CD8-positive, alpha-beta memory T cell (primary cell): ENCODE results near the gene PEA15. TPM values are rescaled to one million over a fixed set of nuclear protein-coding genes. Genes with fewer than 3 reads are reported as not detected.

ENCODE experiments used
- CTCF ChIA-PET: fragments of 350-600 bp; sonication (Branson Sonifier 250); formaldehyde crosslinking; loops from one replicate; lab custom pipeline; 2021; ENCODE audit warnings: antibody characterized with exemption; lab: Charles Lee
- POLR2A ChIA-PET: fragments of 350-600 bp; sonication (Branson Sonifier 250); formaldehyde crosslinking; loops from one replicate; lab custom pipeline; 2021; ENCODE audit warnings: antibody characterized with exemption; lab: Charles Lee
- DNase-seq, 5 donors: peaks; one replicate each; pipeline versions ENCODE4 v3.0.0 to v3.0.0-alpha.2; 2020 to 2022; ENCODE audit warnings: mixed read lengths in 1 of 5
- H3K27ac ChIP-seq: one replicate; pipeline ENCODE4 v1.7.0; 2013; ENCODE audit warnings: low read depth, mild to moderate bottlenecking, low read length, moderate library complexity
- H3K27me3 ChIP-seq: 2 replicates; pipeline ENCODE4 v1.7.0; 2013; ENCODE audit warnings: low read length, mild to moderate bottlenecking; ENCODE audit not compliant: insufficient read depth, poor library complexity, severe bottlenecking
- H3K36me3 ChIP-seq: 2 replicates; pipeline ENCODE4 v1.7.0; 2013; ENCODE audit warnings: mild to moderate bottlenecking, low read length, moderate library complexity; ENCODE audit not compliant: insufficient read depth
- H3K4me1 ChIP-seq: 2 replicates; pipeline ENCODE4 v1.7.0; 2013; ENCODE audit warnings: mild to moderate bottlenecking, low read length, moderate library complexity; ENCODE audit not compliant: insufficient read depth
- H3K4me3 ChIP-seq: 2 replicates; pipeline ENCODE4 v1.7.0; 2013; ENCODE audit warnings: mild to moderate bottlenecking, low read length
- H3K9me3 ChIP-seq: 2 replicates; pipeline ENCODE4 v1.7.0; 2013; ENCODE audit warnings: mild to moderate bottlenecking, low read length
- H3K27ac Mint-ChIP-seq, 8 donors: one replicate each; pipeline ENCODE4 v1.8.0; 2020 to 2021; ENCODE audit warnings: mixed read lengths in 8 of 8, mild to moderate bottlenecking in 6 of 8, inconsistent platforms in 3 of 8, moderate library complexity in 3 of 8
- H3K27me3 Mint-ChIP-seq, 2 donors: one replicate each; pipeline ENCODE4 v1.8.0; 2020 to 2021; ENCODE audit warnings: mixed read lengths in 2 of 2, mild to moderate bottlenecking in 1 of 2, moderate library complexity in 1 of 2
- H3K36me3 Mint-ChIP-seq, 3 donors: one replicate each; pipeline ENCODE4 v1.8.0; 2020 to 2021; ENCODE audit warnings: mixed read lengths in 3 of 3, inconsistent platforms in 1 of 3, mild to moderate bottlenecking in 1 of 3
- H3K4me1 Mint-ChIP-seq, 3 donors: one replicate each; pipeline ENCODE4 v1.8.0; 2020 to 2021; ENCODE audit warnings: mixed read lengths in 3 of 3, inconsistent platforms in 1 of 3, mild to moderate bottlenecking in 1 of 3
- H3K4me3 Mint-ChIP-seq, 7 donors: one replicate each; pipeline ENCODE4 v1.8.0; 2020 to 2021; ENCODE audit warnings: mixed read lengths in 7 of 7, mild to moderate bottlenecking in 6 of 7, moderate library complexity in 4 of 7, inconsistent platforms in 2 of 7
- H3K9me3 Mint-ChIP-seq, 5 donors: one replicate each; pipeline ENCODE4 v1.8.0; 2020 to 2022; ENCODE audit warnings: mixed read lengths in 5 of 5, mild to moderate bottlenecking in 3 of 5, moderate library complexity in 2 of 5, inconsistent platforms in 1 of 5
- polyA plus RNA-seq: library from polyadenylated mRNA; unstranded; fragments of 300-500 nt; fragmentation: Illumina TruSeq; gene quantifications from one replicate; pipeline ENCODE4 v1.2.3, GENCODE V29; 2021
- total RNA-seq, 2 experiments: library from RNA; stranded (reverse); gene quantifications; one replicate each; pipeline ENCODE4 v1.2.3, GENCODE V29; 2021

PEA15 gene
- total RNA-seq, result 10 to 100 TPM; 77.4 to 81.4 TPM
- polyA plus RNA-seq, result 9.1 TPM

GRCh38 chr1:160205242-160206035 is at the start of gene PEA15:
Gene PEA15 (plus strand): TSS chr1:160205384. CDS start chr1:160211545, 6,161 bp downstream.
- Histone ChIP-seq H3K9me3 (no peaks in the 10 kb centered on the region), H3K27me3 (no peaks in the 10 kb centered on the region), H3K4me1 (peaks cover 13% of the 10 kb centered on the region), H3K4me3 (peak within 1 kb of the TSS; percentile 71), H3K27ac (peak within 1 kb of the TSS; percentile 69), H3K36me3 (no peaks in the 10 kb centered on the region)
- peak within 1 kb of the TSS; percentile 88 to 98 (median 94) for H3K27ac Mint-ChIP-seq
- peak within 1 kb of the TSS; percentile 86 to 95 (median 88) for H3K4me3 Mint-ChIP-seq
- no peaks in the 10 kb centered on the region for H3K9me3 Mint-ChIP-seq
- ChIA-PET POLR2A (interaction anchor here (0.6 to 1.8 kb wide), 3 partner anchors 23 to 98 kb away, joined by 3 to 4 read pairs (median 3); partner anchors contain the start of gene DCAF8), CTCF (interaction anchor here (0.6 to 2.7 kb wide), 5 partner anchors 12 to 148 kb away, joined by 3 to 12 read pairs (median 3); no protein-coding TSS in a partner anchor)
- peaks cover 0 to 10% (median 0%) of the 10 kb centered on the region in 3 donors for H3K36me3 Mint-ChIP-seq
- H3K4me1 Mint-ChIP-seq, result peaks cover 42 to 50% (median 49%) of the 10 kb centered on the region in 3 donors
- no peaks in the 10 kb centered on the region for H3K27me3 Mint-ChIP-seq
- peak; percentile 56 to 76 (median 58) for DNase-seq

- no peaks in the 10 kb centered on the region for H3K27me3 ChIP-seq
- H3K27ac Mint-ChIP-seq, result peak overlapping the region in 1 of 8 donors; percentile 15
- H3K4me3 Mint-ChIP-seq, result no peak overlapping the region
- no peaks in the 10 kb centered on the region for H3K4me1 Mint-ChIP-seq
- CTCF ChIA-PET, result interaction anchor here (1.1 kb wide), 1 partner anchor 55 kb away, joined by 4 read pairs; no protein-coding TSS in a partner anchor
- H3K9me3 ChIP-seq, result no peaks in the 10 kb centered on the region
- peaks cover 10 to 23% of the 10 kb centered on the region in 2 donors for H3K27me3 Mint-ChIP-seq
- no peaks in the 10 kb centered on the region for H3K9me3 Mint-ChIP-seq
- DNase-seq, result no peak
- no peaks in the 10 kb centered on the region for H3K4me1 ChIP-seq
- H3K36me3 ChIP-seq, result no peaks in the 10 kb centered on the region
- POLR2A ChIA-PET, result no interaction called here
- H3K36me3 Mint-ChIP-seq, result no peaks in the 10 kb centered on the region
- no peak overlapping the region for H3K27ac ChIP-seq
- H3K4me3 ChIP-seq, result no peak overlapping the region
These were observed 48.8 kb upstream of the PEA15 start for GRCh38 chr1:160156361-160156760.

- no peaks in the 10 kb centered on the region for H3K27me3 ChIP-seq
- H3K4me3 Mint-ChIP-seq, result no peak overlapping the region
- no peak overlapping the region for H3K27ac Mint-ChIP-seq
- CTCF ChIA-PET, result no interaction called here
- DNase-seq, result no peak
- POLR2A ChIA-PET, result no interaction called here
- no peaks in the 10 kb centered on the region for H3K36me3 Mint-ChIP-seq
- peaks cover 10 to 23% of the 10 kb centered on the region in 2 donors for H3K27me3 Mint-ChIP-seq
- no peak overlapping the region for H3K4me3 ChIP-seq
- no peaks in the 10 kb centered on the region for H3K36me3 ChIP-seq
- H3K27ac ChIP-seq, result no peak overlapping the region
- H3K4me1 ChIP-seq, result no peaks in the 10 kb centered on the region
- H3K9me3 Mint-ChIP-seq, result no peaks in the 10 kb centered on the region
- H3K4me1 Mint-ChIP-seq, result no peaks in the 10 kb centered on the region
- H3K9me3 ChIP-seq, result no peaks in the 10 kb centered on the region
These were observed 48.0 kb upstream of the PEA15 start for GRCh38 chr1:160157174-160157573.

- Mint-ChIP-seq H3K27ac (peak overlapping the region in 1 of 8 donors; percentile 61), H3K4me1 (no peaks in the 10 kb centered on the region), H3K27me3 (peaks cover 10 to 23% of the 10 kb centered on the region in 2 donors), H3K36me3 (no peaks in the 10 kb centered on the region), H3K9me3 (no peaks in the 10 kb centered on the region), H3K4me3 (no peak overlapping the region)
- no peak for DNase-seq
- Histone ChIP-seq H3K9me3 (no peaks in the 10 kb centered on the region), H3K27ac (no peak overlapping the region), H3K36me3 (no peaks in the 10 kb centered on the region), H3K4me1 (no peaks in the 10 kb centered on the region), H3K4me3 (no peak overlapping the region), H3K27me3 (no peaks in the 10 kb centered on the region)
- CTCF ChIA-PET, result no interaction called here
- POLR2A ChIA-PET, result no interaction called here
These were observed 47.2 kb upstream of the PEA15 start for GRCh38 chr1:160158031-160158430.

- no peaks in the 10 kb centered on the region for H3K4me1 Mint-ChIP-seq
- no peak overlapping the region for H3K4me3 Mint-ChIP-seq
- Histone ChIP-seq H3K9me3 (no peaks in the 10 kb centered on the region), H3K36me3 (no peaks in the 10 kb centered on the region), H3K27me3 (no peaks in the 10 kb centered on the region), H3K4me1 (no peaks in the 10 kb centered on the region), H3K27ac (no peak overlapping the region), H3K4me3 (no peak overlapping the region)
- ChIA-PET CTCF (no interaction called here), POLR2A (no interaction called here)
- H3K27ac Mint-ChIP-seq, result no peak overlapping the region
- no peaks in the 10 kb centered on the region for H3K36me3 Mint-ChIP-seq
- no peak for DNase-seq
- H3K27me3 Mint-ChIP-seq, result peaks cover 10 to 28% of the 10 kb centered on the region in 2 donors
- H3K9me3 Mint-ChIP-seq, result no peaks in the 10 kb centered on the region
These were observed 46.6 kb upstream of the PEA15 start for GRCh38 chr1:160158534-160158933.

GRCh38 chr1:160159846-160160245 is 45.3 kb upstream of the PEA15 start:
- H3K9me3 ChIP-seq, result no peaks in the 10 kb centered on the region
- CTCF ChIA-PET, result interaction anchor here (0.8 kb wide), 1 partner anchor 34 kb away, joined by 3 read pairs; no protein-coding TSS in a partner anchor
- H3K36me3 ChIP-seq, result no peaks in the 10 kb centered on the region
- no peak overlapping the region for H3K27ac Mint-ChIP-seq
- no peak overlapping the region for H3K27ac ChIP-seq
- H3K4me1 Mint-ChIP-seq, result no peaks in the 10 kb centered on the region
- no peaks in the 10 kb centered on the region for H3K36me3 Mint-ChIP-seq
- H3K27me3 ChIP-seq, result no peaks in the 10 kb centered on the region
- no peaks in the 10 kb centered on the region for H3K4me1 ChIP-seq
- H3K27me3 Mint-ChIP-seq, result peaks cover 14 to 41% of the 10 kb centered on the region in 2 donors
- POLR2A ChIA-PET, result no interaction called here
- no peak overlapping the region for H3K4me3 ChIP-seq
- H3K9me3 Mint-ChIP-seq, result no peaks in the 10 kb centered on the region
- H3K4me3 Mint-ChIP-seq, result no peak overlapping the region
- no peak for DNase-seq

GRCh38 chr1:160161965-160162705 is 43.0 kb upstream of the PEA15 start:
- Histone ChIP-seq H3K9me3 (no peaks in the 10 kb centered on the region), H3K4me1 (no peaks in the 10 kb centered on the region), H3K36me3 (no peaks in the 10 kb centered on the region), H3K4me3 (no peak overlapping the region), H3K27me3 (peaks cover 7% of the 10 kb centered on the region), H3K27ac (no peak overlapping the region)
- CTCF ChIA-PET, result no interaction called here
- Mint-ChIP-seq H3K4me1 (no peaks in the 10 kb centered on the region), H3K4me3 (no peak overlapping the region), H3K27ac (no peak overlapping the region), H3K9me3 (no peaks in the 10 kb centered on the region), H3K27me3 (peaks cover 17 to 45% of the 10 kb centered on the region in 2 donors), H3K36me3 (no peaks in the 10 kb centered on the region)
- DNase-seq, result no peak
- POLR2A ChIA-PET, result no interaction called here

GRCh38 chr1:160162931-160163330 is 42.3 kb upstream of the PEA15 start:
- no peak overlapping the region for H3K4me3 Mint-ChIP-seq
- no peaks in the 10 kb centered on the region for H3K4me1 Mint-ChIP-seq
- DNase-seq, result no peak
- Histone ChIP-seq H3K9me3 (no peaks in the 10 kb centered on the region), H3K4me3 (no peak overlapping the region), H3K27ac (no peak overlapping the region), H3K27me3 (peaks cover 7% of the 10 kb centered on the region), H3K36me3 (no peaks in the 10 kb centered on the region), H3K4me1 (no peaks in the 10 kb centered on the region)
- CTCF ChIA-PET, result no interaction called here
- no peak overlapping the region for H3K27ac Mint-ChIP-seq
- POLR2A ChIA-PET, result no interaction called here
- peaks cover 19 to 45% of the 10 kb centered on the region in 2 donors for H3K27me3 Mint-ChIP-seq
- no peaks in the 10 kb centered on the region for H3K36me3 Mint-ChIP-seq
- no peaks in the 10 kb centered on the region for H3K9me3 Mint-ChIP-seq
